ENCODE data around the gene GRK7. TPM values are rescaled to one million over a fixed set of nuclear protein-coding genes. Genes with fewer than 3 reads are reported as not detected.

Gene GRK7
- total and polyA plus RNA-seq, 8 donors = 0.05 to 0.37 (median 0.29) TPM; not detected in 5

DNA sequence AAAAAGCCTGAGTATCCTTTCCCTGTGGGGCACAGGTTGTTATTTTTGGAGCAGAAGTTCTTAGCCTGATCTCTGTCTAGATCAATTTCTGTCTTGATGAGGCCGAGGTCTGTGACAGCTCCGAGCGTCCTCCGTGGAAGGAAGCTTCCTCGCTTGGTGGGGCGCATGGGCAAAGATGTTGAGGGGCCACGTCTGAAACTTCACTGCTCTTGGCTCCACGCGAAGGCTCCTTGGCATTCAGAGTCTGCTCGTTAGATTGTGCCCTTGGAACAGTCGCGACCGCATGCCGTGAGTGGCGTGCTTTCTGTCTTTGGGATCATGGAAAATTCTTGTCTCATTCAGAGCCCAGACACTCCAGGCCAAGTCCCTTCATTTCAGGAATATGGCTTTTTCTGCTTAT is 13.7 kb downstream of the GRK7 start:
- no peak for DNase-seq
- no peak overlapping the region for H3K4me3 ChIP-seq
- no peaks in the 10 kb centered on the region for H3K4me1 ChIP-seq
- intact Hi-C loops (cut with DNase I; ENCODE audit: low total_unique reads) = no loop called here
- no peaks in the 10 kb centered on the region for H3K27me3 ChIP-seq
- TF ChIP-seq EP300 (IDR thresholded peaks at IDR 0.05) = no peak
- no peaks in the 10 kb centered on the region for H3K36me3 ChIP-seq
- no peak overlapping the region for H3K27ac ChIP-seq
- WGBS, 5 donors = 84 to 94% (median 91%) methylated on average over 15 of the region's 15 CpGs
- H3K9me3 ChIP-seq = no peaks in the 10 kb centered on the region

DNA sequence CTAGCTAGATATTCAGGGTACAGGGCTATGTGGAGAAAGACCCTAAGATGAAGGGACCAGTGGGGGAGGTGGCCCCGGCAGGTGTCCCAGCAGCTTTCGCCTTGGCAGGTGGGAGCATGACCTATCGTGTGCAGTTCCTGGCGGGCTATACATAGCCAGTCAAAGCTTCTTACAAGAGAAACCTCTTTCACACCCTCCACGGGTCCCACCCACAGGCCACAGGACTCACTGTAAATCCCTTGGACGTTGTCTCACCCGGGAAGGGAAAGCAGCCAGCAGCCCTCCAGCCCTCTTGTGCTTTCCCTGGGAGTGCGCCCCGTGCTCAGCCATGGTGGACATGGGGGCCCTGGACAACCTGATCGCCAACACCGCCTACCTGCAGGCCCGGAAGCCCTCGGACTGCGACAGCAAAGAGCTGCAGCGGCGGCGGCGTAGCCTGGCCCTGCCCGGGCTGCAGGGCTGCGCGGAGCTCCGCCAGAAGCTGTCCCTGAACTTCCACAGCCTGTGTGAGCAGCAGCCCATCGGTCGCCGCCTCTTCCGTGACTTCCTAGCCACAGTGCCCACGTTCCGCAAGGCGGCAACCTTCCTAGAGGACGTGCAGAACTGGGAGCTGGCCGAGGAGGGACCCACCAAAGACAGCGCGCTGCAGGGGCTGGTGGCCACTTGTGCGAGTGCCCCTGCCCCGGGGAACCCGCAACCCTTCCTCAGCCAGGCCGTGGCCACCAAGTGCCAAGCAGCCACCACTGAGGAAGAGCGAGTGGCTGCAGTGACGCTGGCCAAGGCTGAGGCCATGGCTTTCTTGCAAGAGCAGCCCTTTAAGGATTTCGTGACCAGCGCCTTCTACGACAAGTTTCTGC is 15.0 kb downstream of the GRK7 start:
- DNase-seq = no peak
- H3K4me1 ChIP-seq = no peaks in the 10 kb centered on the region
- no peak overlapping the region for H3K27ac ChIP-seq
- no peaks in the 10 kb centered on the region for H3K27me3 ChIP-seq
- 87 to 94% (median 92%) methylated on average over 31 to 42 of the region's 42 CpGs for WGBS, 5 donors
- no peaks in the 10 kb centered on the region for H3K36me3 ChIP-seq
- TF ChIP-seq POLR2A (IDR thresholded peaks at IDR 0.05) (no peak), EP300 (IDR thresholded peaks at IDR 0.05) (no peak), POLR2AphosphoS5 (IDR thresholded peaks at IDR 0.05) (no peak)
- TF ChIP-seq, protein P1, sequence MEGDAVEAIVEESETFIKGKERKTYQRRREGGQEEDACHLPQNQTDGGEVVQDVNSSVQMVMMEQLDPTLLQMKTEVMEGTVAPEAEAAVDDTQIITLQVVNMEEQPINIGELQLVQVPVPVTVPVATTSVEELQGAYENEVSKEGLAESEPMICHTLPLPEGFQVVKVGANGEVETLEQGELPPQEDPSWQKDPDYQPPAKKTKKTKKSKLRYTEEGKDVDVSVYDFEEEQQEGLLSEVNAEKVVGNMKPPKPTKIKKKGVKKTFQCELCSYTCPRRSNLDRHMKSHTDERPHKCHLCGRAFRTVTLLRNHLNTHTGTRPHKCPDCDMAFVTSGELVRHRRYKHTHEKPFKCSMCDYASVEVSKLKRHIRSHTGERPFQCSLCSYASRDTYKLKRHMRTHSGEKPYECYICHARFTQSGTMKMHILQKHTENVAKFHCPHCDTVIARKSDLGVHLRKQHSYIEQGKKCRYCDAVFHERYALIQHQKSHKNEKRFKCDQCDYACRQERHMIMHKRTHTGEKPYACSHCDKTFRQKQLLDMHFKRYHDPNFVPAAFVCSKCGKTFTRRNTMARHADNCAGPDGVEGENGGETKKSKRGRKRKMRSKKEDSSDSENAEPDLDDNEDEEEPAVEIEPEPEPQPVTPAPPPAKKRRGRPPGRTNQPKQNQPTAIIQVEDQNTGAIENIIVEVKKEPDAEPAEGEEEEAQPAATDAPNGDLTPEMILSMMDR (IDR thresholded peaks at IDR 0.05) = no peak
- no peaks in the 10 kb centered on the region for H3K9me3 ChIP-seq
- intact Hi-C loops (cut with DNase I; ENCODE audit: low total_unique reads) = no loop called here
- no peak overlapping the region for H3K4me3 ChIP-seq

DNA sequence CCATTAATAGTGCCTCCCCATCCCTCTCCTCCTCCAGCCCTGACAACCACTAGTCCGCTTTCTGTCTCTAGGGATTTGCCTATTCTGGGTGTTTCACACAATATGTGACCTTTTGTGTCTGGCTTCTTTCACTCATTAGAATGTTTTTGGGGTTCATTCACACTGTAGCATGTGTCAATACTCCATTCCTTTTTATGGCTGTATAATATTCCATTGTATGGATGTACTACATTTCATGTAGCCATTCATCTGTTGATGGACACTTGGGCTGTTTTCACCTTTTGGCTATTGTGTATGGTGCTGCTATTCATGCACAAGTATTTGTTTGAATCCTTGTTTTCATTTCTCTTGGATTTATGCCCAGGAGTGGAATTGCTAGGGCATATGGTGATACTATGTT is 16.5 kb downstream of the GRK7 start:
- 87 to 100% (median 100%) methylated on average over 1 of the region's 1 CpG for WGBS, 5 donors
- H3K9me3 ChIP-seq = no peaks in the 10 kb centered on the region
- no peak overlapping the region for H3K27ac ChIP-seq
- no peaks in the 10 kb centered on the region for H3K4me1 ChIP-seq
- DNase-seq = no peak
- no peaks in the 10 kb centered on the region for H3K36me3 ChIP-seq
- intact Hi-C loops (cut with DNase I; ENCODE audit: low total_unique reads) = no loop called here
- H3K4me3 ChIP-seq = no peak overlapping the region
- TF ChIP-seq POLR2A (IDR thresholded peaks at IDR 0.05) (no peak), EP300 (IDR thresholded peaks at IDR 0.05) (no peak), POLR2AphosphoS5 (IDR thresholded peaks at IDR 0.05) (no peak)
- TF ChIP-seq, protein P1 (IDR thresholded peaks at IDR 0.05) = no peak
- H3K27me3 ChIP-seq = no peaks in the 10 kb centered on the region

DNA sequence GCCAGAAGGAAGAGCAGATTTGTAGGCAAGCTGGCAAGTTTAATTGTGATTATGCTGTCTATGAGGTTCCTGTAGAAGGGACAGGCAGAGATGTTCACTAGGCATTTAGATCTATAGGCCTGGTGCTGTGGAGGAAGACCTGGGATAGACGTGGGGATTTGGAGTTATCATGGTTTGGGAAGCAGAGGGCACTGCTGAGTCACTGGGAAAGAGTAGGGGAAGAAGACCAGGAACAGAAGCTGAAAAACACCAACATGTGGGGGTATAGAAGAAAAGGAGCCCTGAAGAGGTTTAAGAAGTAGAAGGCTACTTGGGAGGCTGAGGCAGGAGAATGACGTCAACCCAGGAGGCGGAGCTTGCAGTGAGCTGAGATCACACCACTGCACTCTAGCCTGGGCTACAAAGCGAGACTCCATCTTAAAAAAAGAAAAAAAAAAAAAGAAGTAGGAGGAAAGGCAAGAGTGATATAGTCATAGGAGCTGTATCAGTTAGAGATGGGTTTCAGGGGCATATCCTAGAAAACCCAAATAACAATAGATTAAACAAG is 19.3 kb downstream of the GRK7 start:
- 41 to 72% (median 52%) methylated on average over 4 of the region's 4 CpGs for WGBS, 5 donors
- no peaks in the 10 kb centered on the region for H3K9me3 ChIP-seq
- no peak overlapping the region for H3K4me3 ChIP-seq
- H3K27ac ChIP-seq = no peak overlapping the region
- intact Hi-C loops (cut with DNase I; ENCODE audit: low total_unique reads) = no loop called here
- no peak for DNase-seq
- TF ChIP-seq EP300 (IDR thresholded peaks at IDR 0.05) (no peak), POLR2A (IDR thresholded peaks at IDR 0.05) (no peak), POLR2AphosphoS5 (IDR thresholded peaks at IDR 0.05) (no peak)
- TF ChIP-seq, protein P1 (IDR thresholded peaks at IDR 0.05) = no peak
- H3K36me3 ChIP-seq = no peaks in the 10 kb centered on the region
- no peaks in the 10 kb centered on the region for H3K4me1 ChIP-seq
- no peaks in the 10 kb centered on the region for H3K27me3 ChIP-seq

DNA sequence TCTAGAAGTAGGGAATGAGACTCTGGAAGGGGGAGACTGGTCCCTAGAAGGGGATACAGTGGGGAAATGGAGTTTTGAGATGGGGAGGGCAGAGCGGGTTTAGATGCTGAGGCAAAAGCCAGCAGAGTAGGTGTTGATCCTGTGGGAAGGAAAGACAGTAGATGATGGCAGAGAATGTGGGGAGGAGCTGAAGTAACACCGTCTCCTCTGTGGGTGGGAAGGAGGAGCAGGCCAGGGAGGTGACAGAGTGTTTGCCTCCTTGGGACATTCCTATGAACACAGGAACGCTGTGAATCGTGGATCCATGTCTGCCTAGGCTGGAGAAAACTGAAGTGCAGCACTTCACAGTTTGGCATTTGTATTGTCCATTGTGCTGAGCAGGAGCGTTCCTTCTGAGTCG is 20.4 kb downstream of the GRK7 start:
- Histone ChIP-seq H3K9me3 (no peaks in the 10 kb centered on the region), H3K36me3 (no peaks in the 10 kb centered on the region), H3K4me1 (no peaks in the 10 kb centered on the region), H3K27me3 (no peaks in the 10 kb centered on the region), H3K4me3 (no peak overlapping the region), H3K27ac (no peak overlapping the region)
- no peak for DNase-seq
- WGBS, 5 donors = 82 to 90% (median 83%) methylated on average over 6 of the region's 6 CpGs
- TF ChIP-seq, protein P1 (IDR thresholded peaks at IDR 0.05) = no peak
- TF ChIP-seq POLR2AphosphoS5 (IDR thresholded peaks at IDR 0.05) (no peak), POLR2A (IDR thresholded peaks at IDR 0.05) (no peak), EP300 (IDR thresholded peaks at IDR 0.05) (no peak)
- intact Hi-C loops (cut with DNase I; ENCODE audit: low total_unique reads) = no loop called here

All from stomach (tissue), 9 donors.